GM12878 (cell line): ENCODE data around the gene ARHGAP32. TPM values are rescaled to one million over a fixed set of nuclear protein-coding genes. Genes with fewer than 3 reads are reported as not detected.

Experiments
- ATF2 ChIP-seq: IDR thresholded peaks from 2 replicates; pipeline ENCODE4 v1.6.1; 2012; ENCODE audit warnings: low read length, inconsistent platforms
- CBX3 ChIP-seq: fragments of 200-600 bp; sonication (generic); IDR thresholded peaks from 2 replicates; pipeline ENCODE4 v1.6.1; 2016; ENCODE audit warnings: low read depth, borderline replicate concordance
- HCFC1 ChIP-seq: fragments of 150-350 bp; IDR thresholded peaks from 2 replicates; pipeline ENCODE4 v1.6.1; 2014; ENCODE audit warnings: low read length
- IKZF2 ChIP-seq, 2 experiments: fragments of 450-650 bp; IDR thresholded peaks; 2 replicates each; pipeline ENCODE4 v1.6.1; 2017; ENCODE audit warnings: mild to moderate bottlenecking in 2 of 2, moderate library complexity in 2 of 2
- JUND ChIP-seq: IDR thresholded peaks from 2 replicates; pipeline ENCODE4 v1.6.1; 2012; ENCODE audit warnings: low read depth, mild to moderate bottlenecking, low read length, improper control_type of control experiment, moderate library complexity
- KAT2A ChIP-seq: conservative IDR thresholded peaks from 2 replicates; pipeline ENCODE4 v1.6.1; 2011; ENCODE audit warnings: low read depth, low read length; ENCODE audit not compliant: control insufficient read depth
- MAX ChIP-seq: IDR thresholded peaks from 2 replicates; pipeline ENCODE4 v1.6.1; 2012; ENCODE audit warnings: low read depth, low read length, improper control_type of control experiment
- PAX5 ChIP-seq: IDR thresholded peaks from 2 replicates; pipeline ENCODE4 v1.6.1; 2011; ENCODE audit warnings: low read depth, low read length, borderline replicate concordance
- RELA ChIP-seq: fragments of 450-650 bp; IDR thresholded peaks from 2 replicates; pipeline ENCODE4 v1.8.0; 2014; ENCODE audit warnings: borderline replicate concordance; ENCODE audit not compliant: partially characterized antibody
- TAF1 ChIP-seq: IDR thresholded peaks from 2 replicates; pipeline ENCODE4 v1.6.1; 2011; ENCODE audit warnings: mild to moderate bottlenecking, low read depth, low read length, borderline replicate concordance
- TCF12 ChIP-seq: IDR thresholded peaks from 2 replicates; pipeline ENCODE4 v1.6.1; 2011; ENCODE audit warnings: low read depth, mild to moderate bottlenecking, low read length
- ZNF274 ChIP-seq: IDR thresholded peaks from one replicate; pipeline ENCODE4 v1.8.0; 2011; ENCODE audit not compliant: insufficient read length, insufficient read depth
- polyA plus RNA-seq, 11 experiments: library from polyadenylated mRNA; depleted of rRNA in 4 of 11; unstranded in 6 of 11; stranded (reverse) in 5 of 11; fragments of >200 nt; fragmentation: Nextera tagmentation in 4 of 11; fragmentation: Illumina TruSeq in 1 of 11; extraction: Ambion mirVana in 4 of 11; extraction: Trizol in 1 of 11; gene quantifications; 1 replicate in 1 of 11; 2 replicates in 10 of 11; pipeline versions ENCODE4 v1.2.1 to v1.2.3, GENCODE V29; 2011 to 2016; ENCODE audit warnings: inconsistent platforms in 2 of 11, missing spikeins in 2 of 11, low read depth in 1 of 11
- total RNA-seq, 4 experiments: library from RNA; depleted of rRNA in 3 of 4; stranded (reverse); fragments of >200 nt in 3 of 4; fragmentation: Illumina TruSeq in 1 of 4; extraction: Trizol in 1 of 4; gene quantifications; 2 replicates each; pipeline versions ENCODE4 v1.2.1 to v1.2.3, GENCODE V29; 2013 to 2021
- TF ChIP-seq, protein P1 (sequence below): IDR thresholded peaks from 2 replicates; pipeline ENCODE4 v1.6.1; 2012; ENCODE audit warnings: improper control_type of control experiment, low read depth, low read length; ENCODE audit not compliant: insufficient replicate concordance

The ARHGAP32 gene
- total and polyA plus RNA-seq, 10 of the 15 experiments (the other 5 are each of a cell fraction or from before 2014, with no cell fraction given) = under 0.01 to 0.46 (median 0.12) TPM; not detected in 1

GRCh38 chr11:129106788-129107187 is 85.3 kb downstream of the ARHGAP32 start (continued):
- TF ChIP-seq ATF2 (no peak), IKZF2 (IDR thresholded peaks at IDR 0.05) (no peak), CBX3 (no peak), JUND (no peak), MAX (no peak), KAT2A (no peak), TCF12 (no peak), PAX5 (no peak), TAF1 (no peak), ZNF274 (no peak), RELA (no peak), HCFC1 (no peak)
- TF ChIP-seq, protein P1, sequence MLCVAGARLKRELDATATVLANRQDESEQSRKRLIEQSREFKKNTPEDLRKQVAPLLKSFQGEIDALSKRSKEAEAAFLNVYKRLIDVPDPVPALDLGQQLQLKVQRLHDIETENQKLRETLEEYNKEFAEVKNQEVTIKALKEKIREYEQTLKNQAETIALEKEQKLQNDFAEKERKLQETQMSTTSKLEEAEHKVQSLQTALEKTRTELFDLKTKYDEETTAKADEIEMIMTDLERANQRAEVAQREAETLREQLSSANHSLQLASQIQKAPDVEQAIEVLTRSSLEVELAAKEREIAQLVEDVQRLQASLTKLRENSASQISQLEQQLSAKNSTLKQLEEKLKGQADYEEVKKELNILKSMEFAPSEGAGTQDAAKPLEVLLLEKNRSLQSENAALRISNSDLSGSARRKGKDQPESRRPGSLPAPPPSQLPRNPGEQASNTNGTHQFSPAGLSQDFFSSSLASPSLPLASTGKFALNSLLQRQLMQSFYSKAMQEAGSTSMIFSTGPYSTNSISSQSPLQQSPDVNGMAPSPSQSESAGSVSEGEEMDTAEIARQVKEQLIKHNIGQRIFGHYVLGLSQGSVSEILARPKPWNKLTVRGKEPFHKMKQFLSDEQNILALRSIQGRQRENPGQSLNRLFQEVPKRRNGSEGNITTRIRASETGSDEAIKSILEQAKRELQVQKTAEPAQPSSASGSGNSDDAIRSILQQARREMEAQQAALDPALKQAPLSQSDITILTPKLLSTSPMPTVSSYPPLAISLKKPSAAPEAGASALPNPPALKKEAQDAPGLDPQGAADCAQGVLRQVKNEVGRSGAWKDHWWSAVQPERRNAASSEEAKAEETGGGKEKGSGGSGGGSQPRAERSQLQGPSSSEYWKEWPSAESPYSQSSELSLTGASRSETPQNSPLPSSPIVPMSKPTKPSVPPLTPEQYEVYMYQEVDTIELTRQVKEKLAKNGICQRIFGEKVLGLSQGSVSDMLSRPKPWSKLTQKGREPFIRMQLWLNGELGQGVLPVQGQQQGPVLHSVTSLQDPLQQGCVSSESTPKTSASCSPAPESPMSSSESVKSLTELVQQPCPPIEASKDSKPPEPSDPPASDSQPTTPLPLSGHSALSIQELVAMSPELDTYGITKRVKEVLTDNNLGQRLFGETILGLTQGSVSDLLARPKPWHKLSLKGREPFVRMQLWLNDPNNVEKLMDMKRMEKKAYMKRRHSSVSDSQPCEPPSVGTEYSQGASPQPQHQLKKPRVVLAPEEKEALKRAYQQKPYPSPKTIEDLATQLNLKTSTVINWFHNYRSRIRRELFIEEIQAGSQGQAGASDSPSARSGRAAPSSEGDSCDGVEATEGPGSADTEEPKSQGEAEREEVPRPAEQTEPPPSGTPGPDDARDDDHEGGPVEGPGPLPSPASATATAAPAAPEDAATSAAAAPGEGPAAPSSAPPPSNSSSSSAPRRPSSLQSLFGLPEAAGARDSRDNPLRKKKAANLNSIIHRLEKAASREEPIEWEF = no peak
